VCaP (cell line): Measurements from ENCODE around the gene GEMIN2.
"Not testable (repeated sequence)": the region's sequence is repeated elsewhere in the genome, so short reads cannot be mapped to it uniquely, and the experiment has no call there.

Experiments
- H3K27ac ChIP-seq: fragments of 450-650 bp; 2 replicates; pipeline ENCODE4 v1.5.1; 2017
- TF ChIP-seq, protein P1 (sequence below): fragments of 450-650 bp; conservative IDR thresholded peaks from 2 replicates; pipeline ENCODE4 v1.5.1; 2017; ENCODE audit warnings: mild to moderate bottlenecking, moderate library complexity

The GEMIN2 gene

GRCh38 chr14:39138440-39138839 is 24.3 kb downstream of the GEMIN2 start:
- no peak overlapping the region for H3K27ac ChIP-seq

DNA sequence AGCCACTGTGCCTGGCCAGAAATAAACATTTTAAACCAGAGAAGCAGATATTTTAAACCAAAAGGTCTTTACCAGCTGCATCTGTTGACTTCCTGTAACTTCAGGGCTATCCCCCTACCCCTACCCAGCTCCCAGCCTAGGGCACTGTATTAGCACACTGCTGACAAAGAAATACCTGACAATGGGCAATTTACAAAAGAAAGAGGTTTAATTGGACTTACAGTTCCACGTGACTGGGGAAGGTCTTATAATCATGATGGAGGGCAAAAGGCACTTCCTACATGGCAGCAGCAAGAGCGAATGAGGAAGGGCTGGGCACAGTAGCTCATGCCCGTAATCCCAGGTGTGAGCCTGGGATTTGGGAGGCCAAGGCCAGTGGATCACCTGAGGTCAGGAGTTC is 26.0 kb downstream of the GEMIN2 start:
- TF ChIP-seq, protein P1, sequence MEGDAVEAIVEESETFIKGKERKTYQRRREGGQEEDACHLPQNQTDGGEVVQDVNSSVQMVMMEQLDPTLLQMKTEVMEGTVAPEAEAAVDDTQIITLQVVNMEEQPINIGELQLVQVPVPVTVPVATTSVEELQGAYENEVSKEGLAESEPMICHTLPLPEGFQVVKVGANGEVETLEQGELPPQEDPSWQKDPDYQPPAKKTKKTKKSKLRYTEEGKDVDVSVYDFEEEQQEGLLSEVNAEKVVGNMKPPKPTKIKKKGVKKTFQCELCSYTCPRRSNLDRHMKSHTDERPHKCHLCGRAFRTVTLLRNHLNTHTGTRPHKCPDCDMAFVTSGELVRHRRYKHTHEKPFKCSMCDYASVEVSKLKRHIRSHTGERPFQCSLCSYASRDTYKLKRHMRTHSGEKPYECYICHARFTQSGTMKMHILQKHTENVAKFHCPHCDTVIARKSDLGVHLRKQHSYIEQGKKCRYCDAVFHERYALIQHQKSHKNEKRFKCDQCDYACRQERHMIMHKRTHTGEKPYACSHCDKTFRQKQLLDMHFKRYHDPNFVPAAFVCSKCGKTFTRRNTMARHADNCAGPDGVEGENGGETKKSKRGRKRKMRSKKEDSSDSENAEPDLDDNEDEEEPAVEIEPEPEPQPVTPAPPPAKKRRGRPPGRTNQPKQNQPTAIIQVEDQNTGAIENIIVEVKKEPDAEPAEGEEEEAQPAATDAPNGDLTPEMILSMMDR = no peak
- no peak overlapping the region for H3K27ac ChIP-seq

More at GRCh38 chr14:39138440-39138839, 24.3 kb downstream of the GEMIN2 start:
- TF ChIP-seq, protein P1 = no peak

- H3K27ac ChIP-seq = not testable (repeated sequence)
These were observed 27.5 kb downstream of the GEMIN2 start for GRCh38 chr14:39141623-39142022.

GRCh38 chr14:39143226-39143625 is 29.1 kb downstream of the GEMIN2 start:
- H3K27ac ChIP-seq = not testable (repeated sequence)

- no peak overlapping the region for H3K27ac ChIP-seq
- TF ChIP-seq, protein P1 = no peak
These were observed 31.3 kb downstream of the GEMIN2 start for GRCh38 chr14:39145266-39145966.

GRCh38 chr14:39154594-39155189 is 40.6 kb downstream of the GEMIN2 start:
- TF ChIP-seq, protein P1 = no peak
- H3K27ac ChIP-seq = no peak overlapping the region

- no peak overlapping the region for H3K27ac ChIP-seq
- TF ChIP-seq, protein P1 = no peak
These were observed 43.4 kb downstream of the GEMIN2 start for GRCh38 chr14:39157491-39157890.

DNA sequence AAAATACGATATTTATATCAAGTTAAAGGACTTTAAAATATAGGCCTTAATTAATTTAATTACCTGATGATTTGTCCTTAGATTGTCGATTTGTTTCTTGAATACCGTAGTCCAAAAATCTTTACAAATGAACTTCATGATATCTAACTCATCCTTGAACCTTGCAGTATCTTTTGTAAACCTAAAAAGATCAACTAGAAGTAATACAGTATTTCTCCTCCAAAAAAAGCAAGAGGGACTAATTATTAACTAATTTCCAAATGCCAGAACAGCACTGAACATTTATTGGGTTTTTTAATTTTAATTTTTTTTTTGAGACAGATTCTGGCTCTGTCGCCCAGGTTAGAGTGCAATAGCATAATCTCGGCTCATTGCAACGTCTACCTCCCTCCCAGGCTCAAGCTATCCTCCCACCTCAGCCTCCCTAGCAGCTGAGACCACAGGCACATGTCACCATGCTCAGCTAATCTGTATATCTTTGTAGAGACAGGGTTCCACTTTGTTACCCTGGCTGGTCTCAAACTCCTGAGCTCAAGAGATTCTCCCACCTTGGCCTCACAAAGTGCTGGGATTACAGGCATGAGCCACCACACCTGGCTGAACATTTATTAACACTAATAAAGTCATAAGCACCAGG is 44.2 kb downstream of the GEMIN2 start:
- no peak overlapping the region for H3K27ac ChIP-seq

More for the DNA sequence above, 44.2 kb downstream of the GEMIN2 start:
- TF ChIP-seq, protein P1 = no peak
